Left lung (tissue), 10 donors: Measurements from ENCODE around the gene PICK1. TPM values are rescaled to one million over a fixed set of nuclear protein-coding genes. Genes with fewer than 3 reads are reported as not detected.

Experiments
- ATAC-seq: fragments of 200-7000 bp; cut with Tn5 transposase; one replicate; pipeline ENCODE4 v1.9.1; 2020; ENCODE audit warnings: moderate library complexity
- DNase-seq, 4 donors: peaks; one replicate each; pipeline ENCODE4 v3.0.0-alpha.2; 2013 to 2020
- H3K27ac ChIP-seq, 2 donors: fragments of 200-600 bp; sonication (generic) in 1 of 2; one replicate each; pipeline versions ENCODE4 v1.5.0 to v1.8.0; 2020 to 2021
- H3K27me3 ChIP-seq, 2 donors: fragments of 200-600 bp; sonication (generic) in 1 of 2; one replicate each; pipeline versions ENCODE4 v1.5.0 to v1.8.0; 2020 to 2021
- H3K36me3 ChIP-seq, 2 donors: fragments of 200-600 bp; sonication (generic) in 1 of 2; one replicate each; pipeline versions ENCODE4 v1.5.0 to v1.8.0; 2020 to 2021
- H3K4me1 ChIP-seq, 2 donors: fragments of 200-600 bp; one replicate each; pipeline ENCODE4 v1.8.0; 2021
- H3K4me3 ChIP-seq, 2 donors: fragments of 200-600 bp; sonication (generic) in 1 of 2; one replicate each; pipeline versions ENCODE4 v1.5.0 to v1.8.0; 2020 to 2021; ENCODE audit warnings: mild to moderate bottlenecking in 1 of 2
- H3K9me3 ChIP-seq, 2 donors: fragments of 200-600 bp; sonication (generic) in 1 of 2; one replicate each; pipeline versions ENCODE4 v1.5.0 to v1.8.0; 2020 to 2021
- CTCF ChIP-seq, 2 donors: fragments of 200-600 bp; sonication (generic) in 1 of 2; IDR thresholded peaks; one replicate each; pipeline versions ENCODE4 v1.5.0 to v1.8.0; 2021; ENCODE audit warnings: antibody characterized with exemption in 2 of 2
- intact Hi-C, 2 donors: fragments of 100-400 bp; cut with DNase I; formaldehyde crosslinking; loops; one replicate each; pipeline versions ENCODE4 v1.11.2 to v1.14.2; 2022
- polyA plus RNA-seq, 6 donors: library from polyadenylated mRNA; unstranded; fragments of 120-200 nt; gene quantifications; one replicate each; pipeline ENCODE4 v1.2.1, GENCODE V29; 2013; ENCODE audit not compliant: insufficient read length in 6 of 6
- total RNA-seq, 2 donors: library from RNA; stranded (reverse); fragmentation: NEBNext Ultra II Directional; extraction: Animal tissue kit (Norgen Biotek cat#: 25700); gene quantifications; one replicate each; pipeline ENCODE4 v1.2.1, GENCODE V29; 2021
- donor health status: DM: no; HTN: yes; CAD: no.
- donor health status: DM: no; HTN: no; CAD: no.

The PICK1 gene
- total and polyA plus RNA-seq, 8 donors = 22.8 to 39.5 (median 28.3) TPM

- no peaks in the 10 kb centered on the region for H3K36me3 ChIP-seq
- no peak overlapping the region for H3K4me3 ChIP-seq
- intact Hi-C loops = no loop called here
- ATAC-seq = no peak
- peak in 1 of 4 donors; percentile 55 for DNase-seq
- no peaks in the 10 kb centered on the region for H3K9me3 ChIP-seq
- H3K27ac ChIP-seq = no peak overlapping the region
- H3K27me3 ChIP-seq = peaks cover 28 to 66% of the 10 kb centered on the region in 2 donors
- H3K4me1 ChIP-seq = peaks cover 15 to 37% of the 10 kb centered on the region in 2 donors
- TF ChIP-seq CTCF (IDR thresholded peaks at IDR 0.05) = no peak
Observed at GRCh38 chr22:38085056-38085455, 27.9 kb downstream of the PICK1 start.

GRCh38 chr22:38085501-38085900 is 28.3 kb downstream of the PICK1 start:
- Histone ChIP-seq H3K36me3 (no peaks in the 10 kb centered on the region), H3K27ac (no peak overlapping the region), H3K27me3 (peaks cover 28 to 65% of the 10 kb centered on the region in 2 donors), H3K4me1 (peaks cover 15 to 34% of the 10 kb centered on the region in 2 donors), H3K9me3 (no peaks in the 10 kb centered on the region), H3K4me3 (no peak overlapping the region)
- TF ChIP-seq CTCF (IDR thresholded peaks at IDR 0.05) = no peak
- intact Hi-C loops = no loop called here
- ATAC-seq = no peak
- peak in 1 of 4 donors; percentile 25 for DNase-seq

- Histone ChIP-seq H3K36me3 (no peaks in the 10 kb centered on the region), H3K9me3 (no peaks in the 10 kb centered on the region), H3K4me3 (no peak overlapping the region), H3K27ac (no peak overlapping the region), H3K27me3 (peaks cover 24 to 57% of the 10 kb centered on the region in 2 donors), H3K4me1 (peaks cover 11 to 27% of the 10 kb centered on the region in 2 donors)
- ATAC-seq (no peak), DNase-seq (peak in 1 of 4 donors; percentile 78)
- intact Hi-C loops = no loop called here
- no peak for TF ChIP-seq CTCF (IDR thresholded peaks at IDR 0.05)
Observed at GRCh38 chr22:38086001-38086845, 29.0 kb downstream of the PICK1 start.

- TF ChIP-seq CTCF (IDR thresholded peaks at IDR 0.05) = no peak
- Histone ChIP-seq H3K4me1 (peaks cover 6 to 20% of the 10 kb centered on the region in 2 donors), H3K27ac (no peak overlapping the region), H3K27me3 (peaks cover 17 to 50% of the 10 kb centered on the region in 2 donors), H3K4me3 (no peak overlapping the region), H3K9me3 (no peaks in the 10 kb centered on the region), H3K36me3 (no peaks in the 10 kb centered on the region)
- DNase-seq (peak in 1 of 4 donors; percentile 71), ATAC-seq (no peak)
- intact Hi-C loops = no loop called here
Observed at GRCh38 chr22:38086942-38087341, 29.7 kb downstream of the PICK1 start.

- H3K9me3 ChIP-seq = no peaks in the 10 kb centered on the region
- peaks cover 8 to 41% of the 10 kb centered on the region in 2 donors for H3K27me3 ChIP-seq
- TF ChIP-seq CTCF (IDR thresholded peaks at IDR 0.05) = no peak
- no peak overlapping the region for H3K4me3 ChIP-seq
- H3K4me1 ChIP-seq = peaks cover 0 to 11% of the 10 kb centered on the region in 2 donors
- intact Hi-C loops = no loop called here
- DNase-seq (peak in 1 of 4 donors; percentile 52), ATAC-seq (no peak)
- H3K36me3 ChIP-seq = no peaks in the 10 kb centered on the region
- no peak overlapping the region for H3K27ac ChIP-seq
Observed at GRCh38 chr22:38087855-38088254, 30.7 kb downstream of the PICK1 start.
